ENCODE measurements around the gene GIGYF2. TPM values are rescaled to one million over a fixed set of nuclear protein-coding genes. Genes with fewer than 3 reads are reported as not detected.

Gene GIGYF2
- total and polyA plus RNA-seq, 2 of the 13 experiments (the other 11 are each of a cell fraction or from before 2014, with no cell fraction given) = 44.9 to 73.5 TPM

- TF ChIP-seq ZBTB40 (IDR thresholded peaks at IDR 0.05) = no peak
- TF ChIP-seq ZBTB40 (CRISPR knock-in tag; IDR thresholded peaks at IDR 0.05) = 0 out of 2 replicates have a peak, but pooled peaks have one; percentile 42
- TF ChIP-seq ZNF556 (CRISPR knock-in tag; IDR thresholded peaks at IDR 0.05; ENCODE audit: borderline replicate concordance) = no peak
- TF ChIP-seq PATZ1 (CRISPR knock-in tag; IDR thresholded peaks at IDR 0.05) = no peak
- TF ChIP-seq FOXO4 (CRISPR knock-in tag; conservative IDR thresholded peaks at IDR 0.05) = 0 out of 2 replicates have a peak, but pooled peaks have one; percentile 37
Observed at GRCh38 chr2:232887171-232887850, 190.2 kb downstream of the GIGYF2 start (continued).
